Activated CD4-positive, CD25-positive, alpha-beta regulatory T cell treated with anti-CD3 and anti-CD28 coated beads, Interleukin-2, amount 50 U/mL, for 16 hours (primary cell): ENCODE measurements around the gene BTBD7.
"Not testable (repeated sequence)": the region's sequence is repeated elsewhere in the genome, so short reads cannot be mapped to it uniquely, and the experiment has no call there.

Source experiments
- DNase-seq: peaks from one replicate; pipeline ENCODE4 v3.0.0-alpha.2; 2020; ENCODE audit warnings: low read depth, low spot score

BTBD7 gene

DNA sequence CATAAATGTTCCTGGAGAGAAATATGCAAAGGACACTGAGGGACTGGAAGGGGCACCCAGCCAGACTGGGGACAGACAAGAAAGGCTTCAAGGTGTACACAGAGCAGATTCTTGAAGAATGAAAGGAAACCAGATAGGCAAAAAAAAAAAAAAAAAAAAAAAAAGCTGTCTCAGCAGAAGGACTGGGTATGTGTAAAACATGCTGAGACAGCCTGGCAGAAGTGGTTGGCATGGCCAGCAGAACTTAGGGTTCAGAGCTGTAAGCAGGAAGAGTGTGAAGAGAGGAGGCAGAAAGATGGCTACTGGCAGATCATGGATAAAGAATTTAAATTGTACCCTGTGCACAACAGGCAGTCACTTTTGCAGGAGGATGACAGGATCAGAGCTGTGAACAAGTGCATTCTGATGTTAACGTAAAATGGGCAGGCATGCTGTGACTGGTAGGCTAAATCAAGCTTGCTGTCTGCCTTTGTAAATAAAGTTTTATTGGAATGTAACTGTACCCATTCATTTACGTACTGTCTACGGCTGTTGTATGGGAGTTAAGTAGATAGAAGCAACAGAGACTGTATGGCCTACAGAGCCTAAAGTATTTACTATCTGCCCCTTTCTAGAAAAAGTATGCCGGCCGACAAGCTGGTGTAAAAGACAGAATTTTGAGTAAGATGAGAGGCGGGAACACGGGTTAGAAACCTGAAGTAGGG lies 83.6 kb downstream of the BTBD7 start:
- DNase-seq, result no peak

DNA sequence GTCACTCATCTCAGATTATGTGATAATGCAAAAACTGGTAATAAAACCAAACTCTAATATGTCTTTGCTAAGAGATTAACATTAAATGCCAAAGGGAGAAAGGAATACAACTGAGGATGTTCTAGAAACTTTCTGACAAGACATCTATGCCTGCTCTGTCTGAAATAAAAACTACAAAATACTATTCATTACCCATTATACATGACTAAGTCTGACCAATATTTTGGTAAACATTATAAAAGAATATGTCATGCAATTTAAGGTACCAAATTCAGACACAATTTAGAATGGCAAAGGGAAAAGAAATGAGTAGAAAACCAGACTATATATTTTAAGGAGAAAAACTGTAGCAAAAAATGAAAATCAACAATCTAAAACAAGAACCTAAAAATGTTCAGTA lies 86.3 kb downstream of the BTBD7 start:
- DNase-seq, result no peak

DNA sequence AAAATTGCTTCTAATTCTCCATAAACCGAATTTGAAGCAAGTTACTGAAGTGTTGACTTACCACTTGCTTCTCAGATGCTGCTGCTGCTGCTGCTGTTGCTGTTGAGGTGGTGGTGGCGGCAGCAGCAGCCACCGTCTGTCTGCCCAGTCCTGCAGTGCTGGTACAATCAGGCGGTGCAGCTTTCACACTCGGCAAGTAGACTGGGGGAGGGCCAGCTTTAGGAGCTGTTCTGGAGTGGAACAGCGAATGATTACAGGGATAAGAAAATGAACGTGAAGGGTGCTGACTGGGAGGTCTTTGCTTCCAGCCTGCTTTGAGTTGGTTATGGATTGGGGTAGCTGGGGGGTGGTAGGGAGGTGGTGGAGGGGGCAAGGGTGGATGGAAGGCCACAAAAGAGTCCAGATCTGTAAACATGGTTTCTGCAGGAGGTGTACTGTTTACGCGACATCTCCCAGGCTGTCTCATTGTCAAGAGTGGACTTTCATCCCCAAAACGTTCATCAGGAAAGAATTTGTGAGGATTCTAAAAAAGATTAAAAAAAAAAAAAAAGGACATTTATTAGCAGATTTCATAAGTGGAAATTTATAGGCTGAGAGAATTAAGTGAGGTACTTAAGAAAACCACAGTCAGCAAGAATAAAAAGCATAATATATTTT lies 86.9 kb downstream of the BTBD7 start:
- DNase-seq, result no peak

DNA sequence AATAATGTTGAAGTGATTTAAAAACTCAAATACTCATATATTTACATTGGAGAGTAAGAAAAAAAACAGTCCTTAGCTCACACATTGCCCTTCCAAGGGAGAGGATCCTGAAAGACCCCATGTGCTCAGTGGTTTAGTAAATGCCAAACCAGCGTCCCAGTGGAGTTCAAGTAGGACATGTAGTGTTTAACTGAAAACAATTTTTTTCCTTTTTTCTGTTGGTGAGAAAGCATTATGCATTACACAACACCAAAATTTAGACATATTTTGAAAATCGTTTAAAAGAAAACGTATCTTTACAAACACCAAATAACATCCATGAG lies 92.2 kb downstream of the BTBD7 start:
- DNase-seq, result no peak

DNA sequence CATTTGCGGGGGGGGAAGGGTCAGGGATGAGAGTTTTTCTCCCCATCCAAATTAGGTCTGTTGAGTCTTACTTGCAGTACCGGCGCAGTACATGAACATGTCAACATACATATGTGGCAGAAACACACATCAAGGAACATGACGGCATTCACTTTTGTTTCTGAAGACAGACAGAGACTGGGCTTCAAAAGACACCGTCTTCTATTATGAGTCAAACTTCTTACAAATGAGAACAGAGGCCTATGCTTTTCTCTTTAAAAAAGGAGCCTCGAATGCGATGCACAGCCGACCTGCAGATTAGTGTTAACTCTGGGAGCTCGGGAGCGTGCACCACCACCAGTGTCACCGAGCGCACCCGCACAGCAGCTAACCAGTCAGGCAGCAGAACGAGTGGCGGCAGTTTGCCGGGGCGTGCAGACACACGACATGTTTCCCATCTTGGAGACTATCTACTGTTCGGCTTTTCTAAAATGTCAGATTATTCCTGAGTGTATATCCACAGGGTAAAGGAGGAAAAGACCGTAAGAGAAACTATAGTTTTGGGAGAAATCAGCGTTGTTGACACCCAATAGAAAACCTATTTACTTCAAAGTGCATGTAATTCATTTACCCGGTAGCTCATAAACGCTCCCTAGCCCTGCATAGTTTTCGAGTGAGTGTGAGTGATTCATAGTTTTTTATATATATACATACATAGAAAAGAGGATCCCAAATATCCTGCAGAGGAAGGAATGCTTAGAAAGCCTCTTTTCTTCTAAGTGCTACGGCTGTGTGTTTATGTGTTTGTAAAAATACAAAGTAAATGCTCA lies 92.8 kb downstream of the BTBD7 start:
- no peak for DNase-seq

DNA sequence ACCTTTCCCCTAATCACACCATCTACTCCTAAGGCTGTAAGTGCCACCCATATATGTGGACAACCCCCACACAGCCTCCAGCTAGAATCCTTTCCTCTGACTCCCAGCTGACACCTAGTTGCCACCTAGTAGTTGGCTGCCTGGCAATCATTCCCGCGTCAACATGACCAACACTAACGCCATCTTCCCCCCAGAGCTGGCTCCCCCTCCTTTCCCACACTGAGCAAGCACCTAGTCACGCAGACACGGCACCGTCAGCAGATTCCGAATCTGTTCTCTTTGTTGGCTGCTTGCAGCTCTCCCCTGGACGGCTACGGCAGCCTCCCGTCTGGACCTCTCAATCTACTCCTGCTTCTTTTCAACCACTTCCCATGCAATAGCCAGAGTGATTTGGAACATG lies 98.0 kb downstream of the BTBD7 start:
- DNase-seq, result no peak

DNA sequence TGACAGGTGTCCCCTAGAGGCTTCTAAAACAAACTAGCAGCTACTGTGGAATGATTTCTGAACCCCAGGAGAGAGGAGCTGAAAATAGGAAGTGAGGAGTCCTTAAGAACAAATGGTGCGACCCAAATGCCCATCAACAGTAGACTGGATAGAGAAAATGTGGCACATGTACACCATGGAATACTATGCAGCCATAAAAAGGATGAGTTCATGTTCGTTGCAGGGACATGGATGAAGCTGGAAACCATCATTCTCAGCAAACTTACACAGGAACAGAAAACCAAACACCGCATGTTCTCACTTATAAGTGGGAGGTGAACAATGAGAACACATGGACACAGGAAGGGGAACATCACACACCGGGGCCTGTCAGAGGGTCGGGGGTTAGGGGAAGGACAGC lies 99.8 kb downstream of the BTBD7 start:
- not testable (repeated sequence) for DNase-seq

DNA sequence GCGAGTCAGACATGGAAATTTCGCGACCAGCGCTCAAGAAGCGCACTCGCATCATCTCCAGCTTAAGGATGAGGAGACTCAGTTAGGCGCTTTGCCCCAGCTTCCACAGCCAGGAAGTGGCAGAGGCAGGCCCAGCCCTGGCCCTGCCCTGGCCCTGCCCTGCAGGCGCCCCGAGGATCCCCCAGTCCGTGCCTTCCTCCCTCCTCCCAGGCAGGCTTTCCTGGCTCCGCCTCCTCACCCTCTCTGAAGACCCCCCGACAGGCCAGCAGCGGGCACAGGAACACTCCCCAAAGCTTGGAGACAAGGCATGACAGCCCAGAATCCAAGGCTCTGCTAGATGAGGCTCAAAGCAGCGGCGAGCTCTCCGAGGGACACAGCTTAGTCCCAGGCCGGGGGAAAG lies 100.7 kb downstream of the BTBD7 start:
- no peak for DNase-seq

DNA sequence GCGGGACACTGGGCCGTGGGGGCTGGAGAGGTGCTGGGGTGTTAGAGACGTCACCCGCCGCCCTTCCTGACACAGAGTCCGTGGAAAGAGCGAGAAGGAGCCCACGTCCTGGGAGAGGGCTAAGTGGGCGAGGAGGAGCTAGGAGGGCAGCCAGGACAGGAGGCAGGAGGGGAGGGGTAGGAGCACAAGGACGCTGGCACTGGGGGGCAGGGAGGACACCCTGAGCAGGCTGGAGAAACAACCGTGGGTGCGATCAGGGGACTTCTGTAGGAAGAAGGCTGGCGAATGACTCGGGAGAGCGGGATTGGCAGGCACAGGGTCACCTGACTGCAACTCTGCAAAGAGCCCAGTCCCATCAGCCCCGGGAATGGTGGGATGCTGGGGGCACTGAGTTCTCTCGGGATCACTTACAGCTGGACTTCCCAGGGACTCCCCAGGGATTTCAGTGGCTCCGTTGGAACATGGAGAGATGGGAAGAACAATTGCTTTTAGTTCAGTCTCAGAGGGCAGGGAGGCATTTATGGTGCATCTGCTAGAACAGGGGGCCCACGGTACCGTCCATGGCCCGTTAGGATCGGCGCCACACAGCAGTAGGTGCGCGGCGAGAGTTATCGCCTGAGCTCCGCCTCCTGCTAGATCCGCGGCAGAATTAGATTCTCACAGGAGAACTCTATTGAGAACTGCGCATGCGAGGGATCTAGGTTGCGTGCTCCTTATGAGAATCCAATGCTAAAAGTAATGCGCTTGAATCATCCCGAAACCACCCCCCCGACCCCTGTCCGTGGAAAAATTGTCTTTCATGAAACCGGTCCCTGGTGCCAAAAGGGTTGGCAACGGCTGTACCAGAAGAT lies 101.5 kb downstream of the BTBD7 start:
- no peak for DNase-seq

DNA sequence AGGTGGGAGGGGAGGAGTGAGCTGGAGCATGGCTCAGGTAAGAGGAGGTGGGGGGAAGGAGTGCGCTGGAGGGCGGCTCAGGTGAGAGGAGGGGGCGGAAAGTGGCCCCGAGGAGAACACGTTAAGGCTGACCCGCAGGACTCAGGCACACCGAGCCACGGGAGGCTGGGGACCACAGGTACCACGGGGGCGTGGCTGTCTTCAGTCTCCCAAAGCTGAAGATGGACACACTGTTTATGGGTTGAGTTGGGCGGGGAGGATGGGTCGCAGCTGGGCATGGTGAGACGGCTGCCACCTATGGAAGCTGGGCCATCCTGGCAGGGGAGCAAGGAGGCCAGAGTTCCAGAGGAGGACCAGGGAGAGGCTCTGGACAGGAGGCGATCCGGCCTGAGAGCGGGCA lies 102.3 kb downstream of the BTBD7 start:
- no peak for DNase-seq

DNA sequence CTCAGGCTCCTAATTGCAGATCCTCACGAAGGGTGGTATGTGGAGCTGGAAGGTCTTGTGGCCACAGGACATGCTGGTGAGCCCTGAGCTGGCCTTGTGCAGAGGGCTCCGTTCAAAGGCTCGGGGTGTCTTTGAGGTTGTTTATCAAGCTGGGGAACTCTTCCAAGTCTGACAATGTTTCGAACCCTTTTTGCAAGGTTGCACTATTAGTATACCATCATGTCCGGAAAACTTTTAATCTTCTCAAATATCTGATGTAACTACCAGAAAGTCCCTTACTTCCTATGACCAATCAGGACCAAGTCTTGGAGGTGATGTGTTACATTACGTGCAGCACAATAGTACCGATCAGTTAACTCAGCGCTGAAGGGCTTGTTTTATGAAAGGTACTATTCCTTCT lies 104.3 kb downstream of the BTBD7 start:
- no peak for DNase-seq

DNA sequence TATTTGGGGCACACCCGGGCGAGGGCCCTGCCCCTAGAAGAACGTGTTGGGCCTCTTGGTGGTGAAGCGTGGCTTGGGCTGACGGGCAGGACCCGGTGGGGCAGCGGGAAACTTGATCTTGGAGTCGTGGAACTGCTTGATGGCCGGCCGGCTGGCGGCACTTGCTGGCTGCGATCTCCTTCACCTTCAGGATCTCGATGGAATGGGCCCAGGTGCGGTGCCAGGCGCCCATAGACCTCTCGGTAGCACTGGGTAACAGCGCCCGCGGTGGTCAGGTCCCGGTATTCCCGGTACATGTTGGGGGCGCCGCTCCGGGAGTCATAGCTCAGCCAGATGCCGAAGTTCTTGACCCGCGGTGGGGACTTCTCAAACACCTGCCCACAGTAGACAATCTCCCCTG lies 109.3 kb downstream of the BTBD7 start:
- DNase-seq, result no peak

DNA sequence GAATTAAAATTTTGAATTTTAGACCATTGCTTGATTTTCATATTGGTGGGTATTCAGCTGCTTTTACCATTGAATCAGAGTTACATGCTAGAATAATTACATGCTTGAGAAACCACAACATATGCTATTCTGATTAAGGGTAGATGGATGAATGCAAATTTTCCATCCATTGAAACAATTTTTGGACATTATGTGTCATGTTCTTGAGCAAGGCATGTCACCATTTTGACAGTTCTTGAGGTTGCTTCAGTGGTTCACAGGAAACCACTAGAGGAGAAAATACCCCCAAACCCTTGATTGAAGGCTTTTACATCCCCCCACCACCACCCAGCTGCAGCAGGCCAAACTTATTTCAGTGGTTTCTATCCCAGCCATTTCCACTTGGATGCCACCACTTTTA lies 112.3 kb downstream of the BTBD7 start:
- no peak for DNase-seq

DNA sequence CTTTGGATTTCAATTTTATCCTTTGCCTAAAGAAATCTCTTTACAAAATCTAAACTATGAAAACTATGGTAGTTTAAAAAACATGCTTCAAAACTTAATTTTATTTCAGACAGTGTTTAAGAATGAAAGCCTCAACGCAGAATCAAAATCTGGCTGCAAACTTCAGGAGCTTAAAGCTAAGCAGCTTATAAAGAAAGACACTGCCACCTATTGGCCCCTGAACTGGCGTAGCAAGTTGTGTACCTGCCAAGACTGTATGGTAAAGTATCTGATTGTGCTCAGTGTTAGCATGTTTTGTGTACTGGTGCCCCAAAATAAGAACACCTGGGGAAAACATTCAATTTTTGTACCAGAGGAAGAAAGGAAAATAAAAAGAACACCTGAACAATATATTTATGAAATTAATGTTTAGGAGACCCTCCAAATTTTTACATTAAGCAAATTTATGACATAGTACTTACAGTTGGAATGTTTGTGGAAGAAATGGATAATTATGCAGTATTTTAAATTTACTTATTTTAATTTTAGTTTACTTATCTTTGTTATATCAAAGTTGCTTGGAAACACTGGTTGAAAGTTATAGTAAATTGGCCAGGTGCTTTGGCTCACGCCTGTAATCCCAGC lies 113.6 kb downstream of the BTBD7 start:
- DNase-seq, result peak; percentile 18

DNA sequence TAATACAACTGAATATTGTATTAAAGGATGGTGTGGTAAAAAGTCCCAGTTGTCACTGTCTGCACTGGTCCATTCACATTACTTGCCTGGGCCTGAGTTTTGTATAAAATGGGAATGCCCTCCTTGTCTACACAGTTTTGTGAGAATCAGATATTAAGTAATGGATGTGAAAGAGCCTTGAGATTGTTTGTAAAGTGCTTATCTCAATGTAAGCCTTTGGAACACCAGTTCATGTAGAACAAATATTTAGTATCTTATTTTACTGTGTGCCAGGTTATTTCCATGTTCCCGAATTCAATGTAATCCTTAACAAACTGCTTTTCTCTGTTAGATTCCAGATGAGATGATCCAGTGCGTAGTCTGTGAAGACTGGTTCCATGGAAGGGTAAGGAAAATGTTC lies 118.2 kb downstream of the BTBD7 start:
- DNase-seq, result no peak

DNA sequence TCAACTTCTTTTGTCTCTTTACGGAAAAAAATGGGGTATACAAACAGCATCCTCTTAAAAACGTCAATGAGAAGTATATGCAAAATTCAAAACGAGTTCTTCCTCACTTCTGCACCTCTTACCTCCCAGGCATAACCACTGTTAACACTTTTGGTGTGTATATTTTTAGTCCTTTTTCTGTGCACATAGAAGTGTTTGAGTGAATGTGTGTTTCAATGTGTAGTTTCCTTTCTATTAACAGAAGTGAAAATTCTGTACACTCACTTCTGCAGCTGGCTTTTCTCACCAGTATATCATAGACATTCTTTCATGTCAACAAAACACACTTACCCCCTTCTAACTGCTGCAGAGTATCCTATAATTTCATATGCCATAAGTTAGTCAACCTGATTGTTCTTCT lies 120.4 kb downstream of the BTBD7 start:
- DNase-seq, result no peak

DNA sequence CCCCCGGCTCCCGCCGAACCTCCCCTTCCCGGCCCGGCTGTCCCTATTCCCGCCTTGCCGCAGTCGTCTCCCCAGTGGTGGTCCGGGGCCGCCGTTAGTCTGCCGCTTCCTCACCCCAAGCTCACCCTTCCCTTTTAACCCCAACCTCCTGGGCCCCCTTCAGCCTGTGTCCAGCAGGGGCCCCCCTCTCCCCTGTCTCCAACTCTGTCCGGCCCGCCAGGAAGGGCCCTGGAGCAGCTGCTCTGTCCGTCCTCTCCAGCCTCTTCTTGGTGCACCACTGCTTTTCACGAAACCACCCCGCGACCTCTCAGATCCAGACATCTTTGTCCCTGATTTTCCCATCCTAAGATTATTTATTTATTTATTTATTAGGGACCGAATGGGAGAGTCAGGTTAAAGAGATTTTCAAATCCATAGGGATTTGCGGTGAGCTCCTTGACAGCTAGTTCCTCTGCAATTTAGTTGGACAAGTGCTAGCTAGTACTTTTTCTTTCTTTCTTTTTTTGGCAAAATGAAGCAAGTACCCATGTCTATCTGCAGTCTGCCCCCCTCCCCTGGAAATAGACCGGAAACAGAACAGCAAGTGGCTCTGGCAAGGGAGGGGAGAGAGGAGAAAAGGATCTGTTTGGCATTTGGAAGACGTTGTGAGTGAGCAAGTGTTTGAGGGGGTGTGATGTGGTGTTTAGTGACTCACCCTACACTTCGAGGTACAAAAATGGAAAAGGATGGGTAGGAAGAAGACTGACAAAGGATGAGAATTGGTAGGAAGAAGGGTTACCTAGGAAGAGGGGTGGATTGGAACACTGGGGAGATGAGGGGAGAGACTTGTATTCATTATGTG lies 125.1 kb downstream of the BTBD7 start:
- DNase-seq, result no peak

DNA sequence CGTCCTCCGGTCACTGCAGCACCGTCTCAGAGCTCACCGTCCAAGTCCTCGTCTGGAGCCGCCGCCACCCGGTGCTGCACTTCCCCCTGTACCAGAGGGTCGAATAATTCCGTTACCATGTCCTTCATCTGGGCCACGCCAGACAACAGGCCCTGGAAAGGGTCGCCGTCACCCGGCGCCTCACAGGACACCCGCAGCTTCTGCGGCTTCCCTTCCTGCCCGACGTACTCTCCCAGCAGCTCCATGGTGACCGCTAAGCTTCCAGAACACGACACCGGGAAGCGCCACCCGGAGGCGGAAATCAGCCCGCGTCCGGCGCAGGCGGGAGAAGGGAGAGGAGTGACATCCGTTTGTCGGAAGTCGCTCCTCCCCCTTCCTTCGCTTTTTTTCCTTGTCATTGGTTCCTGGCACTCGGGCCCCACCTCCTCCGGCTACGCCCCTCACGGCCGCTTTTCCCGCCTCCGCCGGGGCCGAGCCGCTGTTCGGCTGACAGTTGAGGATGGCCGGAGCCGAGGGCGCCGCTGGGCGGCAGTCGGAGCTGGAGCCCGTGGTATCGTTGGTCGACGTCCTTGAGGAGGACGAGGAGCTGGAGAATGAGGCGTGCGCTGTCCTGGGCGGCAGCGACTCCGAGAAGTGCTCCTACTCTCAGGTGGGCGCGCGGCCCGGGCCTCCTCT lies 125.9 kb downstream of the BTBD7 start, which contains the start of the genes GON7 and UBR7:
Gene GON7, minus strand, starts transcription at position 273 of the 675 bp plus-strand sequence. Its CDS starts 28 bp downstream, at position 245.
Gene UBR7, plus strand, starts transcription at position 464 of the 675 bp plus-strand sequence. Its CDS starts 36 bp downstream, at position 500.
- peak; percentile 81 for DNase-seq

DNA sequence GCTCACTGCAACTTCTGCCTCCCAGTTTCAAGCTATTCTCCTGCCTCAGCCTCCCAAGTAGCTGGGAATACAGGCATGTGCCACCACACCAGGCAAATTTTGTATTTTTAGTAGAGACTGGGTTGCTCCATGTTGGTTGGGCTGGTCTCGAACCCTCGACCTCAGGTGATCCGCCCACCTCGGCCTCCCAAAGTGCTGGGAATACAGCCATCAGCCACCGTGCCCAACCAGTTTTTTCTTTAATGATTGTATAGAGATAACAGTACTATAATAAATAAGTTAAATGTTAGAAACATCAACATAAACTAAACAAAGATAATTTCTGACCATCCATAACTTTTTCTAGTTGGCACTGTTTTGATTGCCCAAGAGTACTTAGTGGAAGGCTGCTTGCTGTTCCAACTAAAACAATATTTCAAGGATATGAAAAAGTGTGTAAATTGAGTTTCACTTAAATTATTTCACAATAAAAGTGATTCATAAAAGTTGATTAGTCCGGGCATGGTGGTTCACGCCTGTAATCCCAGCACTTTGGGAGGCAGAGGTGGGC lies 131.6 kb downstream of the BTBD7 start:
- DNase-seq, result no peak
